Cardiac fibroblast (primary cell): ENCODE measurements around the gene EIF4B.
A peak's percentile ranks its signal among the peaks of the same experiment; 100 is the strongest.
"Not testable (repeated sequence)": the region's sequence is repeated elsewhere in the genome, so short reads cannot be mapped to it uniquely, and the experiment has no call there.

Experiments
- DNase-seq, 2 donors: peaks; one replicate each; pipeline versions ENCODE4 v3.0.0 to v3.0.0-alpha.2; 2010; ENCODE audit warnings: low read depth in 2 of 2
- H3K4me3 ChIP-seq, 2 donors: replicated peaks in 1 of 2; 1 replicate in 1 of 2; 2 replicates in 1 of 2; pipeline ENCODE4 v1.5.1; 2011; ENCODE audit warnings: low read depth in 2 of 2, low read length in 2 of 2, mild to moderate bottlenecking in 2 of 2, moderate library complexity in 1 of 2
- TF ChIP-seq, protein P1 (sequence below): IDR thresholded peaks from one replicate; pipeline ENCODE4 v1.5.1; 2011; ENCODE audit warnings: low read depth, mild to moderate bottlenecking, low read length, inconsistent platforms

The EIF4B gene

DNA sequence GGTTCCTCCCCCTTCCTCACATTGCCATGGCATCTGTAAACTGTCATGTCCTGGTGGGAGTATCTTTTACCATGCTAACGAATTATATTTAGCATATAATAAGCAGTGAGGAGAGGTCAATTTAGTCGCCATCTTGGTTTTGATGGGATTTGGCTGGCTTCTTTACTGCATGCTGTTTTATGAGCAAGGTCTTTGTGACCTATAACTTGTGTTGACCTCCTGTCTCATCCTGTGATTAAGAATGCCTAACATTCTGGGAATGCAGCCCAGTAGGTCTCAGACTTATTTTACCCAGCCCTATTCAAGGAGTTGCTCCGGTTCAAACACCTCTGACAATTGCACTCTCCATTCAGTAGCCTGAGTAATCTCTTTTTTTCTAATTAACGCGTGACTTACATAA lies 2.1 kb upstream of the EIF4B start:
- DNase-seq = peak; percentile 31 to 50
- H3K4me3 ChIP-seq = no peak overlapping the region
- TF ChIP-seq, protein P1, sequence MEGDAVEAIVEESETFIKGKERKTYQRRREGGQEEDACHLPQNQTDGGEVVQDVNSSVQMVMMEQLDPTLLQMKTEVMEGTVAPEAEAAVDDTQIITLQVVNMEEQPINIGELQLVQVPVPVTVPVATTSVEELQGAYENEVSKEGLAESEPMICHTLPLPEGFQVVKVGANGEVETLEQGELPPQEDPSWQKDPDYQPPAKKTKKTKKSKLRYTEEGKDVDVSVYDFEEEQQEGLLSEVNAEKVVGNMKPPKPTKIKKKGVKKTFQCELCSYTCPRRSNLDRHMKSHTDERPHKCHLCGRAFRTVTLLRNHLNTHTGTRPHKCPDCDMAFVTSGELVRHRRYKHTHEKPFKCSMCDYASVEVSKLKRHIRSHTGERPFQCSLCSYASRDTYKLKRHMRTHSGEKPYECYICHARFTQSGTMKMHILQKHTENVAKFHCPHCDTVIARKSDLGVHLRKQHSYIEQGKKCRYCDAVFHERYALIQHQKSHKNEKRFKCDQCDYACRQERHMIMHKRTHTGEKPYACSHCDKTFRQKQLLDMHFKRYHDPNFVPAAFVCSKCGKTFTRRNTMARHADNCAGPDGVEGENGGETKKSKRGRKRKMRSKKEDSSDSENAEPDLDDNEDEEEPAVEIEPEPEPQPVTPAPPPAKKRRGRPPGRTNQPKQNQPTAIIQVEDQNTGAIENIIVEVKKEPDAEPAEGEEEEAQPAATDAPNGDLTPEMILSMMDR = no peak

DNA sequence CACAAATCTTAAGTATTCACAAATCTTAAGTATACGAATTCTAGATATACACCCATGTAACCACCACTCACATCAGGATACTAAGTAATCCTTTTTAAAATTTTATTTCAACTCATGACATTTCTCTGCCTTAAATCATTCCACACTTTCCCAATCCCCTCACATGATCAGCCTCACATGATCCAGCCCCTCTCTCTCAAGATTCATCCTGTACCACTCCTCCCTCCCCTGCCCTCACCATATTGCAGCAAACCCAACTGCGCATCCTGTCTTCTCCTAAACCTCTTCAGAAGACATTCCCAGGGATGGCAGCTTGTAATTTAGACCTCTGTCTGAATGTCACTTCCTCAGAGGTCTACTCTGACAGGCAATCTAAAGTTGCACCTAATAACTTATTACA lies 1.7 kb upstream of the EIF4B start:
- TF ChIP-seq, protein P1 = no peak
- peak; percentile 41 to 53 for DNase-seq
- H3K4me3 ChIP-seq = peak overlapping the region in 1 of 2 donors; percentile 83

DNA sequence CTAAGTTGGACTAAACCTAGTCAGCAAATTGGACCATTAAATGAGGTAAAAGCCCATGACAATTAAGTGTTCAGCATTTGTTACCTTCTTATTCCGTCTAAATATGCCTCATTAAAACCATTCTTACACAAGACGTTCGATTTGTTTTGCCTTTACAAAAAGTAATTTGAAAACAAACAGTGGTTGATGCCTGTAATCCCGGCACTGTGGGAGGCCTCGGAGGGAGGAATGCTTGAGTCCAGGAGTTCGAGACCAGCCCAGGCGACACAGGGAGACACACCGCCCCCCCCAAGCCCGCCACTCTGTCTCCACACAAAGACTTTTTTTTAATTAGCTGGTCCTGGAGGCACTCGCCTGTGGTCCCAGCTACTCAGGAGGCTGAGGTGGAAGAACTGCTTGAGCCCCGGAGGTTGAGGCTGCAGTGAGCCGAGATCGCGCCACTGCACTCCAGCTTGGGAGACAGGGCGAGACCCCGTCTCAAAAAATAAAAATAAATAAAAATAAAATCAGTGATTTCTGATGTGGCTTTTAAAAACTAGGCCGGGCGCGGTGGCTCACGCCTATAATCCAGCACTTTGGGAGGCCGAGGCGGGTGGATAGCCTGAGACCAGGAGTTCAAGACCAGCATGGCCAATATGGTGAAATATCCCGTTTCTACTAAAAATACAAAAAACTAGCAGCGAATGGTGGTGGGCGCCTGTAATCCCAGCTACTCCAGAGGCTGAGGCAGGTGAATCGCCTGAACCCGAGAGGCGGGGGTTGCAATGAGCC lies 856 bp upstream of the EIF4B start:
- TF ChIP-seq, protein P1 = no peak
- H3K4me3 ChIP-seq = peak overlapping the region; percentile 83 to 90
- DNase-seq = peak; percentile 12 to 18

DNA sequence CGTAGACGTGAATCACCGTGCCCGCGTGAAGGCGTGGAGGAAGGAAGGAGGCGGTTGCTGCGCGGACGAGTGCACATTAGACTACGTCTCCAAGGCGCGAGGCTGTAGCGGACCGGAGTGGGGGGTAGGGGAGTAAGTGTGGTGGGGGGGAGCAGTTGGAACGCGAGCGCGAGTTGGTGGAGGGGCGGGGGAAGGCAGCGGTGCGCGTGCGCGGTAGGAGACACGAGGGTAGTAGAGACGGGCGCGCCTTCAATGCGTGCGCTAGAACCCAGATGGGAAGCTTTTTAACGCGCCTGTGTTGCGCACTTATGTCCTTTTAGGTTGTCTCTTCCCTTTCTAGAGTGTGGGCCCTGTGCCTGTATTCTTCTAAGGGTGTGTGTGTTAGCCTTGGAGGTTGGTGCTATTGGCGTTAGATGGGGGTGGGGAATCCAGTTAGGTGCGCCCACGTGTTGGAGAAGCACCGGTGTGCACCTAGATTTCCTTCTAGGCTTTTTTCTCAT lies 604 bp downstream of the EIF4B start:
- TF ChIP-seq, protein P1 = no peak
- peak overlapping the region; percentile 83 to 90 for H3K4me3 ChIP-seq
- peak; percentile 69 to 74 for DNase-seq

DNA sequence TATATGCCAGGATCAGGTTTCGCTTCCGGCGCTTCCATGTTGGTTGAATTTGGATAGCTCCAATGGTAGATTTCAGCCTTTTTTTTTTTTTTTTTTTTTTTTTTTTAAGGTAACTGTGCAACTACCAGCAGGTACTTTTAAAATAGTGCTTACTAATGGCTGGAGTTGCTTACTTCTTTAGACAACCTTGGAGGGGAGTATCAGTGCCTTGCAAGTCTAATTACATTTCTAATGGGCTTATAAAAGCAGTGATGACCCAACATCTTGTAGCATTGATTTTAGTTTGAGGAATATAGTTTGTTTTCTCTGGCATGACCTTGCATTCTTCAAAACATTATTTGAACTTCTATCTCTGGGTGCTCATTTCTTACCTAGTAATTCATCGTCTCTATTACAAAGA lies 1.1 kb downstream of the EIF4B start:
- H3K4me3 ChIP-seq = peak overlapping the region; percentile 83 to 90
- TF ChIP-seq, protein P1 = no peak
- DNase-seq = no peak

DNA sequence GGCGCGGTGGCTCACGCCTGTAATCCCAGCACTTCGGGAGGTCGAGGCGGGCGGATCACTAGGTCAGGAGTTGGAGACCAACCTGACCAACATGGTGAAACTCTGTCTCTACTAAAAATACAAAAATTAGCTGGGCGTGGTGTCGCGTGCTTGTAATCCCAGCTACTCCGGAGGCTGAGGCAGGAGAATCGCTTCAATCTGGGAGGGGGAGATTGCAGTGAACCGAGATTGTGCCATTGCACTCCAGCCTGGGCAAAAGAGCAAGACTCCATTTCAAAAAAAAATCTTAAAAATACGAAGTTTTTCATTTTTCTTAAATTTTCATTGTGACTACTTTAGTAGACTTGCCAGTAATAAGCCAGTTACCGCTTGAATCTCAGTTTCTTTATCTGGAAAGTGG lies 2.5 kb downstream of the EIF4B start:
- not testable (repeated sequence) for DNase-seq
- peak overlapping the region in 1 of 2 donors; percentile 12 for H3K4me3 ChIP-seq

DNA sequence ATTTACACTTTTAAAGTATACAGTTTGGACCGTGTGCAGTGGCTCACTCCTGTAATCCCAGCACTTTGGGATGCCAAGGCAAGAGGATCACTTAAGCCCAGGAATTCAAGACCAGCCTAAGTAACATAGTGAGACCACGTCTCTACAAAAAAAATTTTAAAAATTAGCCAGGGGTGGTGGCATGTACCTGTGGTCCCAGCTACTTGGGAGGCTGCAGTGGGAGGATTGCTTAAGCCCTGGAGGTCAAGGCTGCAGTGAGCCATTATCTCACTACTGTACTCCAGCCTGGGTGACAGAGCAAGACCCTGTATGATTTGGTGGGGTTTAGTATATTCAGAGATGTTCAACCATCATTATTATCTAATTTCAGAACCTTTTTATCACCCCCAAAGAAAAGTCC lies 4.7 kb downstream of the EIF4B start:
- DNase-seq = no peak
- H3K4me3 ChIP-seq = no peak overlapping the region
- TF ChIP-seq, protein P1 = no peak
